ENCODE results near the gene IKZF1.

Gene IKZF1

DNA sequence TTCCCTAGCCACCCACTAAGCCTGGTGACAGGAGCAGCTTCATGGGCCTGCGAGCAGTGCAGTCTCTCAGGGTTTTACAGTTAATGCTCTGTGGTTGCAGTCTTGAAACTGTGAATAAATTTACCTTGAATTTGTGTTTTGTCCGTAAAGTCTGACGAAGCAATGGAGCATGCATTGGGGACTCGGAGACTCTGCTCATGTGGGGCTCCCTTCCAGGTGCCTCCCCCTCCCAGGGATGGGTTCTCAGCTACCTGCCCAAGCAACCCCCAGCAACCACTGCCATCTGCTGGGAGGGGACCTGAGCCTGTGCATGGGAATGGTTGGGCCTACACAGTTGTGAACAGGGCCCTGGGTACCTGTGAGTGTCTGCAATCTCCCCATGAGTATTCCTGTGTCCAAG, 36.3 kb upstream of the IKZF1 start:
- Histone ChIP-seq H3K9ac (ENCODE audit: low read length) (no peak overlapping the region), H4K8ac (ENCODE audit: low read depth, low read length) (no peak overlapping the region), H3K27ac (ENCODE audit: low read depth, low read length) (no peak overlapping the region), H3K79me2 (ENCODE audit: control insufficient read depth, insufficient read depth, low read length, poor library complexity) (no peaks in the 10 kb centered on the region), H2AFZ (ENCODE audit: insufficient read depth, low read length, poor library complexity) (no peak overlapping the region), H3K79me1 (ENCODE audit: low read length) (no peaks in the 10 kb centered on the region), H3K23ac (ENCODE audit: low read length) (no peak overlapping the region), H2BK12ac (ENCODE audit: low read length) (no peak overlapping the region), H2AK5ac (ENCODE audit: low read length) (no peak overlapping the region), H3K4ac (ENCODE audit: low read depth, low read length) (no peak overlapping the region), H3K9me3 (ENCODE audit: insufficient read depth, low read depth, low read length) (no peaks in the 10 kb centered on the region), H3K4me1 (ENCODE audit: control insufficient read depth in 1 of 2, insufficient read depth in 2 of 2, low read length in 2 of 2) (no peaks in the 10 kb centered on the region), H2BK120ac (ENCODE audit: insufficient read depth, low read length, poor library complexity) (no peak overlapping the region), H4K91ac (ENCODE audit: low read depth, low read length) (no peak overlapping the region), H4K12ac (ENCODE audit: low read depth, low read length) (no peak overlapping the region), H3K27me3 (ENCODE audit: insufficient read depth, low read length) (no peaks in the 10 kb centered on the region), H3K14ac (ENCODE audit: low read length) (no peak overlapping the region), H2BK5ac (ENCODE audit: low read depth, low read length, poor library complexity) (no peak overlapping the region), H3K36me3 (ENCODE audit: control insufficient read depth in 1 of 2, insufficient read depth in 2 of 2, low read length in 2 of 2) (no peaks in the 10 kb centered on the region), H3K18ac (ENCODE audit: low read length) (no peak overlapping the region), H3K4me3 (ENCODE audit: low read depth, low read length) (no peak overlapping the region), H3K4me2 (ENCODE audit: low read length) (no peak overlapping the region)
- no CpG with 5 or more reads among the region's 4 CpGs for WGBS (ENCODE audit: extremely low coverage, insufficient coverage, insufficient read length)
- DNase-seq = no peak

DNA sequence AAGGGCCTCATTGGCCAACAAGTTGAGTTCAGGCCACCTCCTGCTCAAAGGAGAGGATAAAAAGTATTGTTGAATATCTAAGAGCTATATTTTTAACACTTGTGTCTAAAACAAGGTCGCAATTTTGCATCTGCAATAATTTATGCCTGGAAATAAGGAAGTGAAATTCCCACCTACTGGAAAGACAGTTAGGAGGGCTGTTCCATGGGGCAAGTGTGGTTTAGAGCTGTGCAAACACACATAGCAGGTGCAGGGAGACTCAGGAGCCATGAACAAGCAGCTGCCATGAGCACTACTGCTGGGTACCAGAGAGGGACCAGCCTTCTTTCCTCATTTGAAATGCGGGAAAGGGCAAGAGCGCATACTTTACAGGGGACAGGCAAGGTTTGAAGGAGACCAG, 35.5 kb upstream of the IKZF1 start:
- Histone ChIP-seq H3K27ac (ENCODE audit: low read depth, low read length) (no peak overlapping the region), H2AFZ (ENCODE audit: insufficient read depth, low read length, poor library complexity) (no peak overlapping the region), H4K12ac (ENCODE audit: low read depth, low read length) (no peak overlapping the region), H2BK12ac (ENCODE audit: low read length) (no peak overlapping the region), H3K23ac (ENCODE audit: low read length) (no peak overlapping the region), H3K18ac (ENCODE audit: low read length) (no peak overlapping the region), H3K79me1 (ENCODE audit: low read length) (no peaks in the 10 kb centered on the region), H3K79me2 (ENCODE audit: control insufficient read depth, insufficient read depth, low read length, poor library complexity) (no peaks in the 10 kb centered on the region), H2BK5ac (ENCODE audit: low read depth, low read length, poor library complexity) (no peak overlapping the region), H3K4me2 (ENCODE audit: low read length) (no peak overlapping the region), H3K4me3 (ENCODE audit: low read depth, low read length) (no peak overlapping the region), H2BK120ac (ENCODE audit: insufficient read depth, low read length, poor library complexity) (no peak overlapping the region), H2AK5ac (ENCODE audit: low read length) (no peak overlapping the region), H3K27me3 (ENCODE audit: insufficient read depth, low read length) (no peaks in the 10 kb centered on the region), H3K9ac (ENCODE audit: low read length) (no peak overlapping the region), H4K91ac (ENCODE audit: low read depth, low read length) (no peak overlapping the region), H3K9me3 (ENCODE audit: insufficient read depth, low read depth, low read length) (no peaks in the 10 kb centered on the region), H3K4ac (ENCODE audit: low read depth, low read length) (no peak overlapping the region), H3K4me1 (ENCODE audit: control insufficient read depth in 1 of 2, insufficient read depth in 2 of 2, low read length in 2 of 2) (no peaks in the 10 kb centered on the region), H3K14ac (ENCODE audit: low read length) (no peak overlapping the region), H4K8ac (ENCODE audit: low read depth, low read length) (no peak overlapping the region), H3K36me3 (ENCODE audit: control insufficient read depth in 1 of 2, insufficient read depth in 2 of 2, low read length in 2 of 2) (no peaks in the 10 kb centered on the region)
- DNase-seq = no peak
- no CpG with 5 or more reads among the region's 3 CpGs for WGBS (ENCODE audit: extremely low coverage, insufficient coverage, insufficient read length)

DNA sequence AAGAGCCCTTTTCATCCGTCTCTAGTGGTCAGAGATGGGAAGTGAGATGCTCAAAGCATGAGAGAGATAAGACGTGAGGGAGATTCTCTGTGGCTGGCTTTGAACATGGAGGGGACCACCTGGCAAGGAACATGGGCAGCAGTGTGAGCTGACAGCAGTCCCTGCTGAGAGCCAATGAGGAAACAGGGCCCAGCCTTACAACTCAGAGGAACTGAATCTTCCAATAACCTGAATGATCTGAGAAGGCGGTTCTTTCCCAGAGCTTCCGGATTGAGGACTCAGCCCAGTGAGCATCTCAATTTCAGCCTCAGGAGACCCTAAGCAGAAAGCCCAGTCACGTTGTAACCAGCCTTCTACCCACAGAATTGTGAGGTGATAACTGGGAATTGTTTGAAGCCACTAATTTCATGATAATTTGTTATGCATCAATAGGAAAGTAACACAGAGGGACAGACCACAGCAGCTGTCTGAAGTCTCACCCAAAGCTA, 33.9 kb upstream of the IKZF1 start:
- no peak overlapping the region for H2AFZ ChIP-seq (ENCODE audit: insufficient read depth, low read length, poor library complexity)
- H3K9ac ChIP-seq (ENCODE audit: low read length) = no peak overlapping the region
- H3K4me1 ChIP-seq (ENCODE audit: control insufficient read depth in 1 of 2, insufficient read depth in 2 of 2, low read length in 2 of 2) = no peaks in the 10 kb centered on the region
- WGBS (ENCODE audit: extremely low coverage, insufficient coverage, insufficient read length) = no CpG with 5 or more reads among the region's 5 CpGs
- no peak overlapping the region for H2BK5ac ChIP-seq (ENCODE audit: low read depth, low read length, poor library complexity)
- no peak overlapping the region for H3K27ac ChIP-seq (ENCODE audit: low read depth, low read length)
- no peak overlapping the region for H4K91ac ChIP-seq (ENCODE audit: low read depth, low read length)
- H2BK12ac ChIP-seq (ENCODE audit: low read length) = no peak overlapping the region
- no peak overlapping the region for H3K4ac ChIP-seq (ENCODE audit: low read depth, low read length)
- no peaks in the 10 kb centered on the region for H3K27me3 ChIP-seq (ENCODE audit: insufficient read depth, low read length)
- no peak for DNase-seq
- no peak overlapping the region for H3K4me3 ChIP-seq (ENCODE audit: low read depth, low read length)
- no peaks in the 10 kb centered on the region for H3K79me2 ChIP-seq (ENCODE audit: control insufficient read depth, insufficient read depth, low read length, poor library complexity)
- H2AK5ac ChIP-seq (ENCODE audit: low read length) = no peak overlapping the region
- H4K12ac ChIP-seq (ENCODE audit: low read depth, low read length) = no peak overlapping the region
- H3K79me1 ChIP-seq (ENCODE audit: low read length) = no peaks in the 10 kb centered on the region
- H4K8ac ChIP-seq (ENCODE audit: low read depth, low read length) = no peak overlapping the region
- H3K4me2 ChIP-seq (ENCODE audit: low read length) = no peak overlapping the region
- no peak overlapping the region for H3K23ac ChIP-seq (ENCODE audit: low read length)
- no peaks in the 10 kb centered on the region for H3K36me3 ChIP-seq (ENCODE audit: control insufficient read depth in 1 of 2, insufficient read depth in 2 of 2, low read length in 2 of 2)
- H2BK120ac ChIP-seq (ENCODE audit: insufficient read depth, low read length, poor library complexity) = no peak overlapping the region
- no peaks in the 10 kb centered on the region for H3K9me3 ChIP-seq (ENCODE audit: insufficient read depth, low read depth, low read length)
- no peak overlapping the region for H3K14ac ChIP-seq (ENCODE audit: low read length)
- no peak overlapping the region for H3K18ac ChIP-seq (ENCODE audit: low read length)

DNA sequence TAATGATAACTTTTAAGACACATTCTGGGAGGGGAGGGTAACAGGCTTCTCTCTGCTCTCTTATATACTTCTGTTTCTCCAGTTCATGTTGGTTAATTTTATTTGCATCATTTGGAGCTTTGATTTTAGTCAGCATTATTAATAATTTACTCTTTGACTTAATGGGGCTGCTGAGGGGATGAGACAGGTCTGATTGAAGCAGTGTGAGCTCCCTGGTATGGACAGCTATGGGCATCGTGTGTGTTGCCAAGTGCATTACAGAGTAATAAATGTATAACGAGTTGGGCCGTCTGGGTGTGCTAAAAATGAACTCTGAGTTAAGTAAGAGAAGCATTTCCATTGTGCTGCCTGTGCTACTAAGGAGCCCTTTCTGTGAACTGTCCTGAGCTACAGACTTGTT, 31.7 kb upstream of the IKZF1 start:
- no peaks in the 10 kb centered on the region for H3K36me3 ChIP-seq (ENCODE audit: control insufficient read depth in 1 of 2, insufficient read depth in 2 of 2, low read length in 2 of 2)
- no CpG with 5 or more reads among the region's 3 CpGs for WGBS (ENCODE audit: extremely low coverage, insufficient coverage, insufficient read length)
- no peak overlapping the region for H3K4ac ChIP-seq (ENCODE audit: low read depth, low read length)

More for the DNA sequence above, 31.7 kb upstream of the IKZF1 start:
- H3K27ac ChIP-seq (ENCODE audit: low read depth, low read length) = no peak overlapping the region
- H4K91ac ChIP-seq (ENCODE audit: low read depth, low read length) = no peak overlapping the region
- H3K4me2 ChIP-seq (ENCODE audit: low read length) = no peak overlapping the region
- H3K18ac ChIP-seq (ENCODE audit: low read length) = no peak overlapping the region
- no peak overlapping the region for H3K14ac ChIP-seq (ENCODE audit: low read length)
- H2BK120ac ChIP-seq (ENCODE audit: insufficient read depth, low read length, poor library complexity) = no peak overlapping the region
- no peak for DNase-seq
- H3K4me3 ChIP-seq (ENCODE audit: low read depth, low read length) = no peak overlapping the region
- no peak overlapping the region for H3K23ac ChIP-seq (ENCODE audit: low read length)
- no peaks in the 10 kb centered on the region for H3K79me1 ChIP-seq (ENCODE audit: low read length)
- no peaks in the 10 kb centered on the region for H3K9me3 ChIP-seq (ENCODE audit: insufficient read depth, low read depth, low read length)
- H4K12ac ChIP-seq (ENCODE audit: low read depth, low read length) = no peak overlapping the region
- no peaks in the 10 kb centered on the region for H3K4me1 ChIP-seq (ENCODE audit: control insufficient read depth in 1 of 2, insufficient read depth in 2 of 2, low read length in 2 of 2)
- H3K27me3 ChIP-seq (ENCODE audit: insufficient read depth, low read length) = no peaks in the 10 kb centered on the region
- no peak overlapping the region for H2AFZ ChIP-seq (ENCODE audit: insufficient read depth, low read length, poor library complexity)
- H2BK5ac ChIP-seq (ENCODE audit: low read depth, low read length, poor library complexity) = no peak overlapping the region
- no peak overlapping the region for H3K9ac ChIP-seq (ENCODE audit: low read length)
- no peak overlapping the region for H2BK12ac ChIP-seq (ENCODE audit: low read length)
- no peaks in the 10 kb centered on the region for H3K79me2 ChIP-seq (ENCODE audit: control insufficient read depth, insufficient read depth, low read length, poor library complexity)
- H2AK5ac ChIP-seq (ENCODE audit: low read length) = no peak overlapping the region
- H4K8ac ChIP-seq (ENCODE audit: low read depth, low read length) = no peak overlapping the region

Measured in trophoblast cell (in vitro differentiated cells and primary cell).